Activated T-helper 1 cell treated with anti-CD3 and anti-CD28 coated beads, Interleukin-12 subunit alpha, Interleukin-12 subunit beta, Interleukin-2, Interleukin-4 antibody, amounts not matched to agents 30 ng/mL and 10 ng/mL and 1 ng/mL, durations not matched to agents 14 hours and 24 hours and 36 hours (primary cell): ENCODE measurements around the gene SENP1. TPM values are rescaled to one million over a fixed set of nuclear protein-coding genes. Genes with fewer than 3 reads are reported as not detected.
"Not testable (repeated sequence)": the region's sequence is repeated elsewhere in the genome, so short reads cannot be mapped to it uniquely, and the experiment has no call there.

Experiments
- DNase-seq: peaks from one replicate; pipeline ENCODE4 v3.0.0; 2021; ENCODE audit warnings: low spot score
- H3K27ac Mint-ChIP-seq: one replicate; pipeline ENCODE4 v1.8.0; 2021; ENCODE audit warnings: mild to moderate bottlenecking, mixed read lengths
- H3K27me3 Mint-ChIP-seq: one replicate; pipeline ENCODE4 v1.8.0; 2022; ENCODE audit warnings: mild to moderate bottlenecking, moderate library complexity, mixed read lengths; ENCODE audit not compliant: insufficient read depth
- H3K36me3 Mint-ChIP-seq: one replicate; pipeline ENCODE4 v1.8.0; 2021; ENCODE audit warnings: low read depth, mixed read lengths
- H3K4me1 Mint-ChIP-seq: one replicate; pipeline ENCODE4 v1.8.0; 2021; ENCODE audit warnings: low read depth, mixed read lengths
- H3K4me3 Mint-ChIP-seq: one replicate; pipeline ENCODE4 v1.8.0; 2021; ENCODE audit warnings: mild to moderate bottlenecking, moderate library complexity, mixed read lengths
- H3K9me3 Mint-ChIP-seq: one replicate; pipeline ENCODE4 v1.8.0; 2021; ENCODE audit warnings: mixed read lengths
- intact Hi-C: fragments of 100-400 bp; cut with micrococcal nuclease; formaldehyde crosslinking; loops from one replicate; pipeline ENCODE4 v1.15.1; 2024
- total RNA-seq: library from RNA; stranded (reverse); gene quantifications from 2 replicates; pipeline ENCODE4 v1.2.3, GENCODE V29; 2022

Gene SENP1
- total RNA-seq, 1 donor from 2014 or later, result 52.2 TPM

DNA sequence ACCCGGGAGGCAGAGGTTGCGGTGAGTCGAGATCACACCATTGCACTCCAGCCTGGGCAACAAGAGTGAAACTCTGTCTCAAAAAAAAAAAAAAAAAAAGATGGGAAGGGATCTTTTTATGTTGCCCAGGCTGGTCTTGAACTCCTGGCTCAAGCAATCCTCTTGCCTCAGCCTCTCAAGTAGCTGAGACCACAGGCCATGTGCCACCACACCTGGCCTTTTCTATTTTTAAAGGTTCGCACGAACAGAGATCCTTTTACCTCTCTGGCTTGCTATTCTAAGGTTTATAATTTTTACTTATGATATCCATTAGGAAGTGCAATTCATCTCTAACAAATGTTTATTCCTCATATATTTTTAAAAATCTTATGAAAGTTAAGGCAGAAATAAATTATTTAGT, 19.7 kb upstream of the SENP1 start:
- H3K4me3 Mint-ChIP-seq, H3K9me3 Mint-ChIP-seq, H3K27me3 Mint-ChIP-seq, H3K4me1 Mint-ChIP-seq, intact Hi-C loops, H3K27ac Mint-ChIP-seq, DNase-seq: not testable (repeated sequence)
- H3K36me3 Mint-ChIP-seq, result peaks cover 19% of the 10 kb centered on the region

DNA sequence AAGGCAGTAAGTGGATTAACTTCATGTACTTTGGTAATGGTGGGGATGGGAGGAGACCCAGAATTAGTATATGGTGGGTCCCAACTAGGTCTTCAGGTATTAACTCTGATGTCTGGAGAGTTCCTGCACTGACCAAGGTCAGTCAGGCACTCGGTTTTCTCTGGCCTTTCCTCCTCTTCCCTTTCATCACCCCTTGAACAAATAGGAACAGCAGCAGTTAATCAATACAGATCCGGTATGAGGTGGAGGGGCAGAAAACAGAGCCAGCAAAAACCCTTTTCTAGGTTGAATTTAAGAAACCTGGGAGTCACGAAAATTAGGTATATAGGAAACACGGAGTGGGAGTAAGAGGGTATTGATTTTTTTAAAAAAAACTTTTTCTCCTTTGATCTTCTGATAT, 17.3 kb upstream of the SENP1 start:
- Mint-ChIP-seq H3K4me3 (no peak overlapping the region), H3K9me3 (no peaks in the 10 kb centered on the region), H3K27me3 (no peaks in the 10 kb centered on the region), H3K4me1 (peaks cover 17% of the 10 kb centered on the region), H3K36me3 (peaks cover 19% of the 10 kb centered on the region), H3K27ac (no peak overlapping the region)
- DNase-seq, result no peak
- intact Hi-C loops, result no loop called here

GRCh38 chr12:48122065-48122834, 16.4 kb upstream of the SENP1 start:
- no peak overlapping the region for H3K4me3 Mint-ChIP-seq
- H3K4me1 Mint-ChIP-seq, result peaks cover 17% of the 10 kb centered on the region
- H3K27ac Mint-ChIP-seq, result no peak overlapping the region
- H3K9me3 Mint-ChIP-seq, result no peaks in the 10 kb centered on the region
- intact Hi-C loops, result no loop called here
- no peaks in the 10 kb centered on the region for H3K27me3 Mint-ChIP-seq
- DNase-seq, result no peak
- peaks cover 16% of the 10 kb centered on the region for H3K36me3 Mint-ChIP-seq

- no peak for DNase-seq
- Mint-ChIP-seq H3K36me3 (peaks cover 12% of the 10 kb centered on the region), H3K4me1 (peaks cover 17% of the 10 kb centered on the region), H3K4me3 (no peak overlapping the region), H3K9me3 (no peaks in the 10 kb centered on the region), H3K27me3 (peaks cover 3% of the 10 kb centered on the region), H3K27ac (no peak overlapping the region)
- intact Hi-C loops, result no loop called here
Measured at GRCh38 chr12:48121522-48121921, 15.6 kb upstream of the SENP1 start.

GRCh38 chr12:48119834-48120195, 13.9 kb upstream of the SENP1 start:
- peaks cover 17% of the 10 kb centered on the region for H3K4me1 Mint-ChIP-seq
- intact Hi-C loops, result loop anchor here (1.0 kb wide), 5 partner anchors 14 to 216 kb away; partner anchors contain the start of genes ASB8, SENP1 and VDR
- peak overlapping the region; percentile 98 for H3K4me3 Mint-ChIP-seq
- no peaks in the 10 kb centered on the region for H3K9me3 Mint-ChIP-seq
- H3K27ac Mint-ChIP-seq, result peak overlapping the region; percentile 61
- H3K36me3 Mint-ChIP-seq, result peaks cover 7% of the 10 kb centered on the region
- DNase-seq, result no peak
- H3K27me3 Mint-ChIP-seq, result peaks cover 9% of the 10 kb centered on the region

- intact Hi-C loops, result loop anchor here (1.0 kb wide), 5 partner anchors 13 to 215 kb away; partner anchors contain the start of genes ASB8, SENP1 and VDR
- Mint-ChIP-seq H3K4me1 (peaks cover 17% of the 10 kb centered on the region), H3K4me3 (peak within 1 kb of the TSS; percentile 98), H3K9me3 (no peaks in the 10 kb centered on the region), H3K36me3 (peaks cover 7% of the 10 kb centered on the region), H3K27ac (peak within 1 kb of the TSS; percentile 75), H3K27me3 (peaks cover 10% of the 10 kb centered on the region)
- peak; percentile 65 for DNase-seq
Measured at GRCh38 chr12:48119078-48119833, 13.4 kb upstream of the SENP1 start, which contains the start of gene PFKM. Gene PFKM, plus strand, starts transcription at chr12:48119364. Its CDS starts 3,411 bp downstream, at chr12:48122775.

DNA sequence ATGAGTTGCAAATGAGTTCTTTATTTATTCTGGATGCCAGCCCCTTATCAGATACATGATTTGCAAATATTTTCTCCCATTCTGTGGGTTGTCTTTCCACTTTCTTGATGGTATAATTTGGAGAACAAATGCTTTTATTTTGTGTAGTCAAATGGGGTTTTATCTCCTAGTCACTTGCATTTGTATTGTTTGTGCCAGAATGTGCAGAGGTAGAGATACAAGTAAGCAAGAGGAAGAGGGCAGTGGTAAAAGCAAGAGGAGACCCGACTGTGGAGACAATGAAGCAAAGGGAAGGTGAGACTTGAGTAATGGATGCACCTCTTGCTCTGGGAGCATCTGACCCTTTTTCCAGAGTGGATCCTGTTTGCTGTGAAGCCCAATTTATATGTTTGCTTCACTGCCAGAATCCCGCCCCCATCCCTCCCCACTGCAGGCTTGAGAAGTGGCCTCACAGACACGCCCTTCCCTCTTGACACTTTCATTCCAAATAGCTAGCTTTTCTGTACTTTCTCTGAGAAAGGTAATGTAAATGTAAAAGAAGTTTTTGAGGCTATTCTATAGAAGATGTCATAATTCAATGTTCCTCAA, 12.5 kb upstream of the SENP1 start:
- no peak for DNase-seq
- Mint-ChIP-seq H3K9me3 (no peaks in the 10 kb centered on the region), H3K4me3 (peak overlapping the region; percentile 98), H3K4me1 (peaks cover 17% of the 10 kb centered on the region), H3K27ac (no peak overlapping the region), H3K36me3 (peaks cover 5% of the 10 kb centered on the region), H3K27me3 (peaks cover 10% of the 10 kb centered on the region)
- intact Hi-C loops, result no loop called here

DNA sequence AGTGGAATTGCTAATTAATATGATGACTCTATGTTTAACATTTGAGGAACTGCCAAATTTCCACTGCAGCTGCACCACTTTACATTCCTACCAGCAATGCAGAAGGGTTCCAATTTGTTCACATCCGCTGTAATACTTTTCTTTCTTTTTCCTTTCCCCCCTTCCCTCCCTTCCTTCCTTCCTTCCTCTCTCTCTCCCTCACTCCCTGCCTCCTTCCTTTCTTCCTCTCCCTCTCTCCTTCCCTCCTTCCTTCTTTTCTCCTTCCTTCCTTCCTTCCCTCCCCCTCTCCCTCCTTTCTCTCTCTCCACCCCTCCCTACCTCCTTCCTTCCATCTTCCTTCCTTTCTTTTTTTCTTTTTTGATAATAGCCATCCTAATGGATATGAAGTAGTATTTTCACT, 10.1 kb upstream of the SENP1 start:
- peaks cover 17% of the 10 kb centered on the region for H3K4me1 Mint-ChIP-seq
- no peak for DNase-seq
- intact Hi-C loops, result no loop called here
- no peak overlapping the region for H3K4me3 Mint-ChIP-seq
- peaks cover 2% of the 10 kb centered on the region for H3K36me3 Mint-ChIP-seq
- H3K9me3 Mint-ChIP-seq, result no peaks in the 10 kb centered on the region
- H3K27me3 Mint-ChIP-seq, result peaks cover 10% of the 10 kb centered on the region
- H3K27ac Mint-ChIP-seq, result no peak overlapping the region

DNA sequence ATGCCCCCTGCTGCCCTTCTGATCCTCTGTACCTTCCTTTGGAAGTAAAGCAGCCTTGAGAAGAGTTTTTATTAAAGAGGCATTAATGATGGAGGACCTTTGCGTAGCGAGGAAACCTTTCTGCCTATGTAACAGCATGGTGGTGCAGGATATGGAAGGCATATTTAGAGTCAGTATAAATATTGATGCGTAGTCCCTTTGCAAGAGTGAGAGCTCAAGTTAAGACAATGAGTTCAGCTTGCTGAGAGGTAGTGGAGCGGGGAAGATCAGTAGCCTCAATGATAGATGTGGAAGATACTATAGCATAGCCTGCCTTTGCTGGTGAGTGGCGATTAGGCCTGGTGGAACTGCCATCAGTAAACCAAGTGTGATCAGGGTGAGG, 5.4 kb upstream of the SENP1 start:
- H3K36me3 Mint-ChIP-seq, DNase-seq, H3K27ac Mint-ChIP-seq, intact Hi-C loops, H3K4me3 Mint-ChIP-seq, H3K9me3 Mint-ChIP-seq: not testable (repeated sequence)
- Mint-ChIP-seq H3K4me1 (peaks cover 15% of the 10 kb centered on the region), H3K27me3 (peaks cover 12% of the 10 kb centered on the region)

DNA sequence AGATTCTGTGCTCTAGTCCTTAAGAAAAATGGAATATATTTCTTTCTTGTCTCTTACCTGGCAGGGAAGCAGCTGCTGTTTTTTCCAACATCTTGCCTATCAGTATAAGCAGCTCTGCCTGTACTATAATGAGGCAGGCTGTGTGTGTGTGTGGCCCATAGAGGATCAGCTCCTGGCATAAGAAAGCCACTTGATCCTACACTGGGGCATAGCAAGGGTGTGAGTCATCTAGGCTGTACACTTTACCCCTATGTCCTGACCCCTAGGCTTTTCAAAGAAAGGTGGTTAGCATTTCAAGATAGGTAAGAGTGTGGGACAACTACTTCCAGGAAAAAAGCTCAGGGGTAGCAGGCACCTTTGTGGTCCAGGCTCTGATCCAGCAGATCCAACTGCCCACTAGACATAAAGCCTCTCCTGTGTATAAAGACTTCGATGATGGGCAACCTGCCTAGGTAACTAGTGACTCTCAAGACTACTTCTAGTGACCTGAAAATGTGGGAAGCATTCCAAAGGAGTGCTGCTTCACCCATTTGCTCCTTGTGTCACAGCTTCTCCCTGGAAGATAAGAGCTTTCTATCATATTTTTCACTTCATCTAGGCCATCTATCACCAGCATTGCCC, 4.9 kb upstream of the SENP1 start:
- Mint-ChIP-seq H3K9me3 (no peaks in the 10 kb centered on the region), H3K4me3 (no peak overlapping the region), H3K27ac (no peak overlapping the region), H3K36me3 (no peaks in the 10 kb centered on the region), H3K4me1 (peaks cover 17% of the 10 kb centered on the region), H3K27me3 (peaks cover 7% of the 10 kb centered on the region)
- no peak for DNase-seq
- intact Hi-C loops, result no loop called here

DNA sequence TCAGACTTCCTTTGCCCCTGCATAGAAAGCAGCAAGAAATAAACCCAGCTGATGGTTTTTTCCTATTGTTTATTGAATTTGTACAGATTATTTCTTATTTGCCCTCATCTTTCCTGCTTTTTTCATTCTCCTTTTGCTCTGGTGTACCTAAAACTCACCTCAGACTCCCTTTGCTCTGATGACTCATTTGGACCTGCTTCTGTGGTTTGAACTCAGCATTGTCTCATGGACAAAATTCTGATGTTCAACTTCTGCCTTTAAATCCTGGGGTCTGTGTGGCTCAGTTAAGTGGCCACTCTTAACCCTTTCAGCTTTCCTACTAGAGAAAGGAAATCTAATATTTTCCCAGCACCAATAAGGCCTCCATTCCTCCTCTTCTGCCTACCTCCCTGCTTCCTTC, 3.5 kb upstream of the SENP1 start:
- Mint-ChIP-seq H3K36me3 (peaks cover 4% of the 10 kb centered on the region), H3K4me1 (peaks cover 24% of the 10 kb centered on the region), H3K27ac (no peak overlapping the region), H3K4me3 (no peak overlapping the region), H3K27me3 (peaks cover 5% of the 10 kb centered on the region), H3K9me3 (no peaks in the 10 kb centered on the region)
- no peak for DNase-seq
- intact Hi-C loops, result loop anchor here (5.0 to 10.0 kb wide), 5 partner anchors 73 to 705 kb away; partner anchors contain the start of genes CACNB3, CCDC184 and ZNF641

GRCh38 chr12:48106681-48107613, 1.1 kb upstream of the SENP1 start:
- Mint-ChIP-seq H3K4me3 (peak overlapping the region; percentile 97), H3K4me1 (peaks cover 41% of the 10 kb centered on the region), H3K27ac (peak overlapping the region; percentile 96), H3K9me3 (no peaks in the 10 kb centered on the region), H3K36me3 (peaks cover 8% of the 10 kb centered on the region), H3K27me3 (peaks cover 5% of the 10 kb centered on the region)
- DNase-seq, result no peak
- intact Hi-C loops, result loop anchor here (1.0 to 10.0 kb wide), 11 partner anchors 12 to 708 kb away; partner anchors contain the start of genes ASB8, CACNB3, CCDC184 and CCNT1
